Loucy (cell line): ENCODE measurements around the gene SMG7.

Experiments
- H2AFZ ChIP-seq: fragments of 200-600 bp; sonication (generic); 2 replicates; pipeline ENCODE4 v1.6.0; 2016; ENCODE audit warnings: antibody characterized with exemption, mild to moderate bottlenecking, low read length, moderate library complexity
- H3F3A ChIP-seq: fragments of 200-600 bp; 2 replicates; pipeline ENCODE4 v1.6.0; 2016; ENCODE audit warnings: antibody characterized with exemption, low read depth, mild to moderate bottlenecking
- H3K27me3 ChIP-seq: fragments of 200-600 bp; sonication (generic); 2 replicates; pipeline ENCODE4 v1.6.1; 2014; ENCODE audit warnings: low read length, mild to moderate bottlenecking; ENCODE audit not compliant: insufficient read depth, poor library complexity, severe bottlenecking
- H3K36me3 ChIP-seq: fragments of 200-600 bp; sonication (generic); 2 replicates; pipeline ENCODE4 v1.6.1; 2016; ENCODE audit warnings: low read length; ENCODE audit not compliant: insufficient read depth
- H3K4me1 ChIP-seq: fragments of 200-600 bp; sonication (generic); 2 replicates; pipeline ENCODE4 v1.5.1; 2014; ENCODE audit warnings: low read length, mild to moderate bottlenecking; ENCODE audit not compliant: insufficient read depth, poor library complexity, severe bottlenecking
- H3K4me2 ChIP-seq: fragments of 200-600 bp; sonication (generic); 2 replicates; pipeline ENCODE4 v1.6.0; 2014; ENCODE audit warnings: antibody characterized with exemption, low read length, low read depth, mild to moderate bottlenecking; ENCODE audit not compliant: poor library complexity, severe bottlenecking
- H3K4me3 ChIP-seq: fragments of 200-600 bp; sonication (generic); 2 replicates; pipeline ENCODE4 v1.5.1; 2014; ENCODE audit warnings: low read length, mild to moderate bottlenecking, mixed read lengths; ENCODE audit not compliant: poor library complexity, severe bottlenecking
- H3K79me2 ChIP-seq: fragments of 200-600 bp; sonication (generic); 2 replicates; pipeline ENCODE4 v1.6.1; 2014; ENCODE audit warnings: low read length; ENCODE audit not compliant: insufficient read depth
- H3K9ac ChIP-seq: fragments of 200-600 bp; sonication (generic); 2 replicates; pipeline ENCODE4 v1.6.0; 2014; ENCODE audit warnings: mild to moderate bottlenecking, low read depth, low read length, moderate library complexity; ENCODE audit not compliant: poor library complexity, severe bottlenecking
- H3K9me2 ChIP-seq: fragments of 200-600 bp; sonication (generic); replicated peaks from 2 replicates; pipeline ENCODE4 v1.6.1; 2016; ENCODE audit warnings: low read depth, low read length, mixed read lengths
- H3K9me3 ChIP-seq: fragments of 200-600 bp; sonication (generic); 2 replicates; pipeline ENCODE4 v1.6.1; 2014; ENCODE audit warnings: mild to moderate bottlenecking, antibody characterized with exemption, low read length, low read depth; ENCODE audit not compliant: insufficient read depth
- H4K20me1 ChIP-seq: fragments of 200-600 bp; sonication (generic); 2 replicates; pipeline ENCODE4 v1.6.0; 2014; ENCODE audit warnings: antibody characterized with exemption, low read length, mild to moderate bottlenecking; ENCODE audit not compliant: insufficient read depth, poor library complexity, severe bottlenecking
- EZH2phosphoT487 ChIP-seq: fragments of 200-600 bp; IDR thresholded peaks from 2 replicates; pipeline ENCODE4 v1.6.1; 2018; ENCODE audit warnings: antibody characterized with exemption, mild to moderate bottlenecking, moderate library complexity, borderline replicate concordance
- TF ChIP-seq, protein P1 (sequence below): fragments of 200-600 bp; sonication (generic); conservative IDR thresholded peaks from 2 replicates; pipeline ENCODE4 v1.5.1; 2014; ENCODE audit warnings: mild to moderate bottlenecking, antibody characterized with exemption, low read length

The SMG7 gene

DNA sequence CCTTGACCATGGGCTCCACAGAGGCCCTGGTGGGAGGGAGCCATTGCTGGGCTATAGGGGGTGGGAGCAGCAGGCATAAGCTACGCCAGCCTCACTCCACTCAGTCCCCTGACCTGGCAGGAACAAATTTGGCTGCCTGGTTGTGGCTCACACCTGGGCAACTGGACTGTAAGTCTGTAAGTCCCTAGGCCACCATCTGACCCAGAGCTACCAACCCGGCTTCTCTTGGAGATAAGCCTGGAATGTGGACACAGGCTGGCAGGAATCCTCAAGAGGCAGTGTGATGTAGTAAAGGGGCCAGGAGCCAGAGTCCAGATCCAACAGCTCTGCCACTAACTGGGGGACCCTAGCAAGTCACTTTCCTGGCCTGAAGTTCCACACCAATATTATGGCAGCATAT is 106.6 kb downstream of the SMG7 start:
- Histone ChIP-seq H3K27me3 (no peaks in the 10 kb centered on the region), H3F3A (no peaks in the 10 kb centered on the region), H3K9ac (no peak overlapping the region), H3K9me3 (no peaks in the 10 kb centered on the region), H4K20me1 (no peaks in the 10 kb centered on the region), H2AFZ (no peak overlapping the region), H3K79me2 (no peaks in the 10 kb centered on the region), H3K36me3 (no peaks in the 10 kb centered on the region), H3K4me1 (peaks cover 28% of the 10 kb centered on the region), H3K9me2 (no peaks in the 10 kb centered on the region), H3K4me2 (no peak overlapping the region), H3K4me3 (no peak overlapping the region)
- TF ChIP-seq EZH2phosphoT487 = no peak
- TF ChIP-seq, protein P1, sequence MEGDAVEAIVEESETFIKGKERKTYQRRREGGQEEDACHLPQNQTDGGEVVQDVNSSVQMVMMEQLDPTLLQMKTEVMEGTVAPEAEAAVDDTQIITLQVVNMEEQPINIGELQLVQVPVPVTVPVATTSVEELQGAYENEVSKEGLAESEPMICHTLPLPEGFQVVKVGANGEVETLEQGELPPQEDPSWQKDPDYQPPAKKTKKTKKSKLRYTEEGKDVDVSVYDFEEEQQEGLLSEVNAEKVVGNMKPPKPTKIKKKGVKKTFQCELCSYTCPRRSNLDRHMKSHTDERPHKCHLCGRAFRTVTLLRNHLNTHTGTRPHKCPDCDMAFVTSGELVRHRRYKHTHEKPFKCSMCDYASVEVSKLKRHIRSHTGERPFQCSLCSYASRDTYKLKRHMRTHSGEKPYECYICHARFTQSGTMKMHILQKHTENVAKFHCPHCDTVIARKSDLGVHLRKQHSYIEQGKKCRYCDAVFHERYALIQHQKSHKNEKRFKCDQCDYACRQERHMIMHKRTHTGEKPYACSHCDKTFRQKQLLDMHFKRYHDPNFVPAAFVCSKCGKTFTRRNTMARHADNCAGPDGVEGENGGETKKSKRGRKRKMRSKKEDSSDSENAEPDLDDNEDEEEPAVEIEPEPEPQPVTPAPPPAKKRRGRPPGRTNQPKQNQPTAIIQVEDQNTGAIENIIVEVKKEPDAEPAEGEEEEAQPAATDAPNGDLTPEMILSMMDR = no peak

DNA sequence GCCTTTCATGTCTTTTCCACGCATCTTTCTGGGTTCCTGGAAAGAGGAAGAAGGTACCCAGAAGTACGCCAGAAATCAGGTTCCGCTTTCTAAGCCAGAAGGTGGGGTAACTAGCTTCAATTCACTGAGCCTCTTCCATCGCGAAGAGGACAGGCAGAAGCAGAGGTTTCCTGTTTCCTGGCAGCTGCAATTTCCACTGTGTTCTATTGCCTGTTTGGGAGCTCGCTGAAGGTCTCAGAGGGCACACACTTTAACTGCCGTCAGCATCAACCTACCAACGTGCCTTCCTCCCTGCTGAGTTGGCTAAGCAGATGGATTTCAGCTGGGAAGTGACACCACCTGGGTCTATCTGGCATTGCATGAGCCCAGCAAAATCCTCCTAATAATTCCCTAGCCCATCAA is 108.0 kb downstream of the SMG7 start:
- Histone ChIP-seq H3K27me3 (no peaks in the 10 kb centered on the region), H3K9me2 (no peaks in the 10 kb centered on the region), H3K9ac (peak overlapping the region; percentile 33), H4K20me1 (no peaks in the 10 kb centered on the region), H2AFZ (peak overlapping the region; percentile 71), H3K36me3 (no peaks in the 10 kb centered on the region), H3K79me2 (no peaks in the 10 kb centered on the region), H3K9me3 (no peaks in the 10 kb centered on the region), H3K4me3 (peak overlapping the region; percentile 56), H3K4me1 (peaks cover 28% of the 10 kb centered on the region), H3K4me2 (peak overlapping the region; percentile 66), H3F3A (no peaks in the 10 kb centered on the region)
- no peak for TF ChIP-seq EZH2phosphoT487
- TF ChIP-seq, protein P1 = peak; percentile 56

DNA sequence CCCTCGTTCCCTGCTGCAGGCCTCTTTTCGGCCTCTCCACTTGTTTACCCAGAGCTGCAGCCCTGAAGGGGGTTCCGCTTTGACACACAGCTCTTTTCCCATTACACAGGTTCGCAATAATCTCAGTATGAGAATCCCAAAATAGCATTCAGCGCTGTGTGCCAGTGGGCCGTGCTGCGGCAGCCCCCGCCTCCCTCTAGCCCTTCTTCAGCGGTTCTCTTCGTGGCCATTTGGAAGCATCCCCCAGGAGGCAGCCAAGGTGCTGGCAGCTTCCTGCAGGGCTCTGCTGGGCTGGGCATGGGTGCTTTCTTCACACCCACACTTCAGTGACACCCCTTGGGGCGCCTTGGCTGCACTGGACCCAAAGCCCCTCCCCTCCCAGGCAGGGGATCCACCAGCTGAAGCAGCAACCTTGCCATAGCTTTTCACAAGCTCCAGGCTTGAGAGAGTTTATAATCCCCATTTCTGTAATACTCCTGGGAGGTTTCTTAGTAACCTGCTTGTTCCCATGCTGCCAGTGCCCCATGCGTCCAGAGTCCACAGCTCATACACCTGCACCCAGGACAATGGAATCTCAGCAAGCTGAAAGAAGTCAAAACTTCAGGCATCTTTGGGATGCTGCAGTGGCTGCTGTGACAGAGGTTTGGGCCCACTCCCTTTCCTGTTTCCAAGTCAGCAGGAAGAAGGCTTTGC is 109.9 kb downstream of the SMG7 start:
- Histone ChIP-seq H3K27me3 (no peaks in the 10 kb centered on the region), H3F3A (no peaks in the 10 kb centered on the region), H3K9me3 (no peaks in the 10 kb centered on the region), H3K9ac (no peak overlapping the region), H3K4me1 (peaks cover 28% of the 10 kb centered on the region), H3K4me3 (no peak overlapping the region), H3K79me2 (no peaks in the 10 kb centered on the region), H3K4me2 (no peak overlapping the region), H4K20me1 (no peaks in the 10 kb centered on the region), H3K36me3 (no peaks in the 10 kb centered on the region), H2AFZ (0 out of 2 replicates have a peak overlapping the region, but pooled peaks have one; percentile 35), H3K9me2 (no peaks in the 10 kb centered on the region)
- no peak for TF ChIP-seq EZH2phosphoT487
- TF ChIP-seq, protein P1 = no peak
